Measurements from ENCODE around the gene KRT33A. TPM values are rescaled to one million over a fixed set of nuclear protein-coding genes. Genes with fewer than 3 reads are reported as not detected.

KRT33A gene
- total and polyA plus RNA-seq, 2 experiments from 2014 or later = not detected

- H3K27ac Mint-ChIP-seq = no peak overlapping the region
Observed at GRCh38 chr17:41394254-41394996, 43.8 kb upstream of the KRT33A start.

GRCh38 chr17:41393826-41394225, 43.2 kb upstream of the KRT33A start:
- Mint-ChIP-seq H3K27me3 (ENCODE audit: insufficient read depth, low read depth, poor library complexity) (no peaks in the 10 kb centered on the region), H3K9me3 (no peaks in the 10 kb centered on the region), H3K36me3 (ENCODE audit: low read depth) (no peaks in the 10 kb centered on the region), H3K27ac (no peak overlapping the region), H3K4me3 (no peak overlapping the region), H3K4me1 (no peaks in the 10 kb centered on the region)
- Histone ChIP-seq H2AFZ (no peak overlapping the region), H3K36me3 (ENCODE audit: insufficient read depth) (no peaks in the 10 kb centered on the region), H3F3A (replicated peaks; ENCODE audit: low read depth) (no peaks in the 10 kb centered on the region), H3K4me1 (ENCODE audit: insufficient read depth) (no peaks in the 10 kb centered on the region), H3K9me2 (ENCODE audit: insufficient read depth) (peaks cover 7% of the 10 kb centered on the region), H3K4me2 (no peak overlapping the region), H3K27me3 (ENCODE audit: insufficient read depth) (no peaks in the 10 kb centered on the region), H3K79me2 (replicated peaks; ENCODE audit: insufficient read depth) (no peaks in the 10 kb centered on the region), H4K20me1 (replicated peaks; ENCODE audit: insufficient read depth) (no peaks in the 10 kb centered on the region), H3K4me3 (no peak overlapping the region), H3K27ac (ENCODE audit: low read depth) (no peak overlapping the region)
- no peak for DNase-seq (ENCODE audit: low spot score)
- ATAC-seq = no peak
- TF ChIP-seq EZH2 (IDR thresholded peaks at IDR 0.05; ENCODE audit: low read depth, unreplicated experiment) (no peak), NANOG (IDR thresholded peaks at IDR 0.05; ENCODE audit: borderline replicate concordance) (no peak), ZNF331 (CRISPR knock-in tag; IDR thresholded peaks at IDR 0.05; ENCODE audit: low read depth) (no peak), ZNF462 (CRISPR knock-in tag; IDR thresholded peaks at IDR 0.05) (no peak), EZH2phosphoT487 (IDR thresholded peaks at IDR 0.05; ENCODE audit: unreplicated experiment) (no peak), POLR2AphosphoS5 (IDR thresholded peaks at IDR 0.05; ENCODE audit: low read depth) (no peak), CTCF (conservative IDR thresholded peaks at IDR 0.05; ENCODE audit: low read depth in 2 of 2) (no peak)

More at GRCh38 chr17:41394254-41394996, 43.8 kb upstream of the KRT33A start:
- TF ChIP-seq NANOG (IDR thresholded peaks at IDR 0.05; ENCODE audit: borderline replicate concordance) = no peak
- no peak for TF ChIP-seq CTCF (conservative IDR thresholded peaks at IDR 0.05; ENCODE audit: low read depth in 2 of 2)
- no peak for TF ChIP-seq ZNF114 (CRISPR knock-in tag; IDR thresholded peaks at IDR 0.05)
- no peak overlapping the region for H3K4me3 ChIP-seq
- DNase-seq (ENCODE audit: low spot score) = no peak
- no peaks in the 10 kb centered on the region for H3K9me3 Mint-ChIP-seq
- H3K79me2 ChIP-seq (replicated peaks; ENCODE audit: insufficient read depth) = no peaks in the 10 kb centered on the region
- no peaks in the 10 kb centered on the region for H3K27me3 ChIP-seq (ENCODE audit: insufficient read depth)
- no peaks in the 10 kb centered on the region for H3K4me1 Mint-ChIP-seq
- no peak overlapping the region for H3K27ac ChIP-seq (ENCODE audit: low read depth)
- no peaks in the 10 kb centered on the region for H3K36me3 ChIP-seq (ENCODE audit: insufficient read depth)
- H3K36me3 Mint-ChIP-seq (ENCODE audit: low read depth) = no peaks in the 10 kb centered on the region
- no peak overlapping the region for H3K4me2 ChIP-seq
- H3K27me3 Mint-ChIP-seq (ENCODE audit: insufficient read depth, low read depth, poor library complexity) = no peaks in the 10 kb centered on the region
- no peaks in the 10 kb centered on the region for H4K20me1 ChIP-seq (replicated peaks; ENCODE audit: insufficient read depth)
- ATAC-seq = no peak
- H3K4me3 Mint-ChIP-seq = no peak overlapping the region
- no peaks in the 10 kb centered on the region for H3F3A ChIP-seq (replicated peaks; ENCODE audit: low read depth)
- H2AFZ ChIP-seq = no peak overlapping the region
- H3K9me2 ChIP-seq (ENCODE audit: insufficient read depth) = peaks cover 2% of the 10 kb centered on the region; the same call in 1 of the 2 replicates
- no peaks in the 10 kb centered on the region for H3K4me1 ChIP-seq (ENCODE audit: insufficient read depth)

All from GM23338 (cell line).